IMR-90 (cell line): ENCODE data around the gene AUTS2. TPM values are rescaled to one million over a fixed set of nuclear protein-coding genes. Genes with fewer than 3 reads are reported as not detected.

Source experiments
- ATAC-seq: fragments of 200-7000 bp; cut with Tn5 transposase; 2 replicates; pipeline ENCODE4 v1.9.1; 2020; ENCODE audit warnings: low read depth, mild to moderate bottlenecking, moderate library complexity
- BruUV-seq: library from RNA; stranded (reverse); fragments of 400-500 nt; replicated peaks from 2 replicates; lab custom pipeline; 2021; lab: Mats Ljungman, UMichigan
- CTCF ChIA-PET: fragments of 300-600 bp; formaldehyde crosslinking; extraction: SDS; loops from one replicate; lab custom pipeline; 2021; ENCODE audit warnings: antibody characterized with exemption; lab: Yijun Ruan, JAX
- POLR2A ChIA-PET: fragments of 300-600 bp; sonication (Branson Sonifier 250); formaldehyde crosslinking; loops from one replicate; lab custom pipeline; 2022; ENCODE audit warnings: antibody characterized with exemption; ENCODE audit not compliant: unreplicated experiment; lab: Charles Lee
- DNase-seq: peaks from one replicate; pipeline ENCODE4 v3.0.0; 2013
- H2AFZ ChIP-seq: replicated peaks from 2 replicates; pipeline ENCODE3; 2013; ENCODE audit warnings: low read length, mild to moderate bottlenecking; ENCODE audit not compliant: poor library complexity
- H2AK5ac ChIP-seq: 2 replicates; pipeline ENCODE4 v1.6.1; 2013; ENCODE audit warnings: low read depth, low read length, inconsistent platforms
- H2AK9ac ChIP-seq: replicated peaks from 2 replicates; pipeline ENCODE3; 2013; ENCODE audit warnings: mild to moderate bottlenecking, low read depth, low read length, moderate library complexity; ENCODE audit not compliant: poor library complexity
- H2BK120ac ChIP-seq: 2 replicates; pipeline ENCODE4 v1.6.1; 2013; ENCODE audit warnings: low read depth, low read length, inconsistent platforms
- H2BK15ac ChIP-seq: 3 replicates; pipeline ENCODE4 v1.6.1; 2013; ENCODE audit warnings: low read depth, low read length, inconsistent platforms
- H2BK20ac ChIP-seq: 2 replicates; pipeline ENCODE4 v1.6.1; 2013; ENCODE audit warnings: low read depth, mild to moderate bottlenecking, inconsistent platforms, low read length, moderate library complexity
- H2BK5ac ChIP-seq: 2 replicates; pipeline ENCODE4 v1.6.1; 2013; ENCODE audit warnings: mild to moderate bottlenecking, low read depth, low read length, inconsistent platforms; ENCODE audit not compliant: poor library complexity, severe bottlenecking
- H3K14ac ChIP-seq: replicated peaks from 2 replicates; pipeline ENCODE4 v1.6.1; 2013; ENCODE audit warnings: low read depth, low read length, inconsistent platforms
- H3K18ac ChIP-seq: 2 replicates; pipeline ENCODE4 v1.6.1; 2013; ENCODE audit warnings: low read depth, low read length, control low read depth
- H3K23ac ChIP-seq: 2 replicates; pipeline ENCODE4 v1.6.1; 2013; ENCODE audit warnings: low read depth, low read length, inconsistent platforms
- H3K27ac ChIP-seq: 2 replicates; pipeline ENCODE4 v1.5.1; 2013; ENCODE audit warnings: mild to moderate bottlenecking, control low read depth, low read length; ENCODE audit not compliant: insufficient read depth
- H3K27me3 ChIP-seq: 2 replicates; pipeline ENCODE4 v1.6.1; 2013; ENCODE audit warnings: low read length; ENCODE audit not compliant: control insufficient read depth, insufficient read depth
- H3K36me3 ChIP-seq: 2 replicates; pipeline ENCODE4 v1.6.1; 2013; ENCODE audit warnings: low read length, mixed read lengths; ENCODE audit not compliant: control insufficient read depth, insufficient read depth
- H3K4ac ChIP-seq: 2 replicates; pipeline ENCODE4 v1.6.1; 2013; ENCODE audit warnings: low read depth, low read length, inconsistent platforms
- H3K4me1 ChIP-seq: 2 replicates; pipeline ENCODE4 v1.6.1; 2013; ENCODE audit warnings: low read length, mixed read lengths; ENCODE audit not compliant: control insufficient read depth, insufficient read depth
- H3K4me2 ChIP-seq: 2 replicates; pipeline ENCODE4 v1.6.1; 2013; ENCODE audit warnings: low read depth, mild to moderate bottlenecking, control low read depth, low read length, moderate library complexity
- H3K4me3 ChIP-seq: 2 replicates; pipeline ENCODE4 v1.5.1; 2013; ENCODE audit warnings: low read depth, mild to moderate bottlenecking, control low read depth, low read length, moderate library complexity; ENCODE audit not compliant: insufficient read depth
- H3K56ac ChIP-seq: 2 replicates; pipeline ENCODE4 v1.6.1; 2013; ENCODE audit warnings: low read length, inconsistent platforms; ENCODE audit not compliant: insufficient read depth; ENCODE audit errors: extremely low read depth
- H3K79me1 ChIP-seq, 2 experiments: 2 replicates each; pipeline ENCODE4 v1.6.1; 2013; ENCODE audit warnings: low read length in 2 of 2, inconsistent platforms in 1 of 2, low read depth in 1 of 2
- H3K9ac ChIP-seq: 2 replicates; pipeline ENCODE4 v1.6.1; 2013; ENCODE audit warnings: low read depth, low read length, control low read depth
- H3K9me1 ChIP-seq: 2 replicates; pipeline ENCODE4 v1.6.1; 2013; ENCODE audit warnings: low read length, inconsistent platforms; ENCODE audit not compliant: insufficient read depth
- H3K9me3 ChIP-seq: 2 replicates; pipeline ENCODE4 v1.6.1; 2013; ENCODE audit warnings: low read length; ENCODE audit not compliant: control insufficient read depth, insufficient read depth
- H4K20me1 ChIP-seq: 2 replicates; pipeline ENCODE4 v1.6.1; 2013; ENCODE audit warnings: low read length, inconsistent platforms; ENCODE audit not compliant: insufficient read depth
- H4K5ac ChIP-seq: 2 replicates; pipeline ENCODE4 v1.6.1; 2013; ENCODE audit warnings: mild to moderate bottlenecking, low read depth, low read length, control low read depth
- H4K8ac ChIP-seq, 2 experiments: 2 replicates each; pipeline ENCODE4 v1.6.1; 2013; ENCODE audit warnings: low read depth in 2 of 2, low read length in 2 of 2, control low read depth in 1 of 2, inconsistent platforms in 1 of 2
- H4K91ac ChIP-seq: 2 replicates; pipeline ENCODE4 v1.6.1; 2013; ENCODE audit warnings: low read depth, low read length, inconsistent platforms; ENCODE audit not compliant: insufficient read depth
- BHLHE40 ChIP-seq: fragments of 150-350 bp; IDR thresholded peaks from 2 replicates; pipeline ENCODE4 v1.6.1; 2016; ENCODE audit warnings: mild to moderate bottlenecking, low read depth, low read length
- CEBPB ChIP-seq: IDR thresholded peaks from 2 replicates; pipeline ENCODE4 v1.6.1; 2012; ENCODE audit warnings: low read depth, low read length, improper control_type of control experiment
- CHD1 ChIP-seq: IDR thresholded peaks from 2 replicates; pipeline ENCODE4 v1.6.1; 2012; ENCODE audit warnings: low read depth, low read length, improper control_type of control experiment
- FOS ChIP-seq: fragments of 150-350 bp; IDR thresholded peaks from 2 replicates; pipeline ENCODE4 v1.6.1; 2016; ENCODE audit warnings: low read depth, low read length
- MAZ ChIP-seq: IDR thresholded peaks from 2 replicates; pipeline ENCODE4 v1.6.1; 2012; ENCODE audit warnings: low read depth, mild to moderate bottlenecking, low read length, improper control_type of control experiment, moderate library complexity, borderline replicate concordance
- MXI1 ChIP-seq: IDR thresholded peaks from 2 replicates; pipeline ENCODE4 v1.6.1; 2012; ENCODE audit warnings: low read depth, mild to moderate bottlenecking, low read length, moderate library complexity, borderline replicate concordance
- NFE2L2 ChIP-seq: fragments of 150-350 bp; IDR thresholded peaks from 2 replicates; pipeline ENCODE4 v1.6.1; 2016; ENCODE audit warnings: low read depth, mild to moderate bottlenecking, low read length
- POLR2A ChIP-seq: IDR thresholded peaks from 2 replicates; pipeline ENCODE4 v1.6.1; 2012; ENCODE audit warnings: mild to moderate bottlenecking, low read depth, low read length
- RAD21 ChIP-seq: IDR thresholded peaks from 2 replicates; pipeline ENCODE4 v1.6.1; 2012; ENCODE audit warnings: low read length, improper control_type of control experiment
- RCOR1 ChIP-seq: IDR thresholded peaks from 2 replicates; pipeline ENCODE4 v1.6.1; 2012; ENCODE audit warnings: mild to moderate bottlenecking, low read length, improper control_type of control experiment; ENCODE audit not compliant: insufficient replicate concordance
- RFX5 ChIP-seq: IDR thresholded peaks from 2 replicates; pipeline ENCODE4 v1.8.0; 2012; ENCODE audit warnings: low read depth, mild to moderate bottlenecking, low read length, moderate library complexity
- SMC3 ChIP-seq: fragments of 150-350 bp; IDR thresholded peaks from 2 replicates; pipeline ENCODE4 v1.6.1; 2016; ENCODE audit warnings: low read depth, mild to moderate bottlenecking, antibody characterized with exemption, low read length, moderate library complexity
- USF2 ChIP-seq: fragments of 150-350 bp; IDR thresholded peaks from 2 replicates; pipeline ENCODE4 v1.6.1; 2017; ENCODE audit warnings: mild to moderate bottlenecking, antibody characterized with exemption, low read length, low read depth
- WGBS, 2 experiments: methylation state at CpG; one replicate each; pipeline versions ENCODE4 v1.1.5 to v1.1.7; 2013; ENCODE audit warnings: missing lambda C conversion rate in 2 of 2; ENCODE audit not compliant: insufficient read length in 1 of 2; ENCODE audit errors: extremely low coverage in 2 of 2; 5-methylcytosine and 5-hydroxymethylcytosine counted together
- dilution Hi-C: fragments of 300-500 bp; cut with HindIII; formaldehyde crosslinking; loops from one replicate; pipeline ENCODE4 v1.14.3; 2018; ENCODE audit warnings: low sequenced_read_pairs; ENCODE audit not compliant: unreplicated experiment
- in situ Hi-C: fragments of 300-500 bp; cut with MboI; formaldehyde crosslinking; loops from 3 replicates; pipeline ENCODE4 v1.14.3; 2019; ENCODE audit warnings: low sequenced_read_pairs, inconsistent platforms, mixed read lengths
- intact Hi-C: fragments of 100-400 bp; cut with micrococcal nuclease; formaldehyde crosslinking; loops from 2 replicates; pipeline ENCODE4 v1.10.0; 2022
- polyA plus RNA-seq, 3 experiments: library from polyadenylated mRNA; depleted of rRNA; stranded (reverse); fragments of >200 nt; gene quantifications; 2 replicates each; pipeline ENCODE4 v1.2.3, GENCODE V29; 2012; ENCODE audit warnings: low replicate concordance in 1 of 3
- total RNA-seq: library from RNA; depleted of rRNA; stranded (reverse); fragments of >200 nt; gene quantifications from 2 replicates; pipeline ENCODE4 v1.2.3, GENCODE V29; 2012
- TF ChIP-seq, protein P1 (sequence below): fragments of 150-350 bp; IDR thresholded peaks from 2 replicates; pipeline ENCODE4 v1.6.1; 2016; ENCODE audit warnings: low read depth, mild to moderate bottlenecking, low read length, moderate library complexity, borderline replicate concordance
- TF ChIP-seq, protein P2 (sequence below): conservative IDR thresholded peaks from 2 replicates; pipeline ENCODE4 v1.5.1; 2012; ENCODE audit warnings: mild to moderate bottlenecking, low read depth, low read length, improper control_type of control experiment

The AUTS2 gene
- total and polyA plus RNA-seq, 2 of the 4 experiments (the other 2 are of a cell fraction): 0.90 to 3.0 TPM

- dilution Hi-C loops (no loop called here), intact Hi-C loops (no loop called here), in situ Hi-C loops (no loop called here)
- Histone ChIP-seq H3K9me1 (no peaks in the 10 kb centered on the region), H3K56ac (no peak overlapping the region), H2AK5ac (no peak overlapping the region), H4K20me1 (no peaks in the 10 kb centered on the region), H3K4me3 (no peak overlapping the region), H3K9ac (no peak overlapping the region), H3K4me2 (no peak overlapping the region), H3K79me1 (no peaks in the 10 kb centered on the region), H3K18ac (no peak overlapping the region), H2BK20ac (no peak overlapping the region), H4K8ac (no peak overlapping the region), H4K5ac (no peak overlapping the region), H3K36me3 (no peaks in the 10 kb centered on the region), H2BK120ac (no peak overlapping the region), H3K14ac (no peak overlapping the region), H3K4me1 (no peaks in the 10 kb centered on the region), H3K27ac (no peak overlapping the region), H3K9me3 (no peaks in the 10 kb centered on the region), H2BK5ac (no peak overlapping the region), H4K91ac (no peak overlapping the region), H2BK15ac (no peak overlapping the region), H3K27me3 (no peaks in the 10 kb centered on the region), H2AFZ (no peak overlapping the region), H3K4ac (no peak overlapping the region), H3K23ac (no peak overlapping the region), H2AK9ac (no peak overlapping the region)
- no CpG with 5 or more reads among the region's 6 CpGs for WGBS, 2 experiments
- ATAC-seq (no peak), DNase-seq (no peak)
- BruUV-seq: no TSS peak
- ChIA-PET POLR2A (no interaction called here), CTCF (interaction anchor here (0.6 kb wide), 1 partner anchor 58 kb away, joined by 6 read pairs; no protein-coding TSS in a partner anchor)
- TF ChIP-seq, protein P1, sequence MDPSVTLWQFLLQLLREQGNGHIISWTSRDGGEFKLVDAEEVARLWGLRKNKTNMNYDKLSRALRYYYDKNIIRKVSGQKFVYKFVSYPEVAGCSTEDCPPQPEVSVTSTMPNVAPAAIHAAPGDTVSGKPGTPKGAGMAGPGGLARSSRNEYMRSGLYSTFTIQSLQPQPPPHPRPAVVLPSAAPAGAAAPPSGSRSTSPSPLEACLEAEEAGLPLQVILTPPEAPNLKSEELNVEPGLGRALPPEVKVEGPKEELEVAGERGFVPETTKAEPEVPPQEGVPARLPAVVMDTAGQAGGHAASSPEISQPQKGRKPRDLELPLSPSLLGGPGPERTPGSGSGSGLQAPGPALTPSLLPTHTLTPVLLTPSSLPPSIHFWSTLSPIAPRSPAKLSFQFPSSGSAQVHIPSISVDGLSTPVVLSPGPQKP: no peak
- TF ChIP-seq, protein P2, sequence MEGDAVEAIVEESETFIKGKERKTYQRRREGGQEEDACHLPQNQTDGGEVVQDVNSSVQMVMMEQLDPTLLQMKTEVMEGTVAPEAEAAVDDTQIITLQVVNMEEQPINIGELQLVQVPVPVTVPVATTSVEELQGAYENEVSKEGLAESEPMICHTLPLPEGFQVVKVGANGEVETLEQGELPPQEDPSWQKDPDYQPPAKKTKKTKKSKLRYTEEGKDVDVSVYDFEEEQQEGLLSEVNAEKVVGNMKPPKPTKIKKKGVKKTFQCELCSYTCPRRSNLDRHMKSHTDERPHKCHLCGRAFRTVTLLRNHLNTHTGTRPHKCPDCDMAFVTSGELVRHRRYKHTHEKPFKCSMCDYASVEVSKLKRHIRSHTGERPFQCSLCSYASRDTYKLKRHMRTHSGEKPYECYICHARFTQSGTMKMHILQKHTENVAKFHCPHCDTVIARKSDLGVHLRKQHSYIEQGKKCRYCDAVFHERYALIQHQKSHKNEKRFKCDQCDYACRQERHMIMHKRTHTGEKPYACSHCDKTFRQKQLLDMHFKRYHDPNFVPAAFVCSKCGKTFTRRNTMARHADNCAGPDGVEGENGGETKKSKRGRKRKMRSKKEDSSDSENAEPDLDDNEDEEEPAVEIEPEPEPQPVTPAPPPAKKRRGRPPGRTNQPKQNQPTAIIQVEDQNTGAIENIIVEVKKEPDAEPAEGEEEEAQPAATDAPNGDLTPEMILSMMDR: no peak
- TF ChIP-seq RCOR1 (no peak), CHD1 (no peak), MXI1 (no peak), BHLHE40 (no peak), FOS (no peak), SMC3 (no peak), POLR2A (no peak), USF2 (no peak), NFE2L2 (no peak), RFX5 (no peak), CEBPB (no peak), RAD21 (no peak), MAZ (no peak)
Observed at GRCh38 chr7:70374772-70375533, 776.7 kb downstream of the AUTS2 start.
